Measurements from ENCODE around the gene CEP83. TPM values are rescaled to one million over a fixed set of nuclear protein-coding genes. Genes with fewer than 3 reads are reported as not detected.

The CEP83 gene
- total RNA-seq, 1 donor from 2014 or later, result 14.9 TPM

DNA sequence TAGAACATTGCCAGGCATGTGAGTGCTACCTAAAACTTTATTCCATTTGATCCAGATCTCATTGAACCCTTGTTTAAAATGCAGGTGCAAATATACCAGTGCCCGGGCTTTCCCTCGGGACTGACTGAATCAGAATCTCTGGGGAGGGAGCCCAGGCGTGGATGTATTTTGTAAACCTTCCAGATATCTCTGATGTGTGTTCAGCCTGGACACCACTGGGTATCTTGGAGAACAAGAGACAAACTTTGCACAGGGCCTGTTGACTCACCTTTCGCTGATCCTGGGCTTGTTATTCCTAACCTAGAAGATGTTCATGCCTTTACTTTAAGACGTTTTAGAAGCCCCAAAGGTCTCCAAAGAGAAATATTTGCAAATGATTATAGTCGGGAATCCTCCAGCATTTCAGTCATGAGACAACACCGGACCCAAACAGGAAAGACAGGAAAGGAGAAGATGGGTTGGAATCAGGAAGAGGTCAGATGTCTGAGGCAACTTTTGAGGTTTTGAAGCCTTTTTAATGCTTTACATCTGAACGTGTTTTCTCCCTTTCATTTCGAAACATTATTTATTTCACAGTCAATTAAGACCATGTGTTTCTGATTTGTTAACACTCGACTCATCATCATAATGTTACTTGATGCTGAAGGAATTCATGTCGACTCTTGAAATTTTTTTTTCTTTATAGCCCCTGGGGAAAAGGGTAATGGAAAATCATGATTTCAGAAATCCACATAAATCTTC, 192.7 kb downstream of the CEP83 start:
- Histone ChIP-seq H3K27me3 (ENCODE audit: control insufficient read depth, insufficient read depth, low read length) (no peaks in the 10 kb centered on the region), H3K4me3 (ENCODE audit: low read depth, low read length) (no peak overlapping the region), H3K36me3 (ENCODE audit: control insufficient read depth, insufficient read depth, low read length) (no peaks in the 10 kb centered on the region)
- no peak for DNase-seq (ENCODE audit: low read depth)
- TF ChIP-seq, protein P1, sequence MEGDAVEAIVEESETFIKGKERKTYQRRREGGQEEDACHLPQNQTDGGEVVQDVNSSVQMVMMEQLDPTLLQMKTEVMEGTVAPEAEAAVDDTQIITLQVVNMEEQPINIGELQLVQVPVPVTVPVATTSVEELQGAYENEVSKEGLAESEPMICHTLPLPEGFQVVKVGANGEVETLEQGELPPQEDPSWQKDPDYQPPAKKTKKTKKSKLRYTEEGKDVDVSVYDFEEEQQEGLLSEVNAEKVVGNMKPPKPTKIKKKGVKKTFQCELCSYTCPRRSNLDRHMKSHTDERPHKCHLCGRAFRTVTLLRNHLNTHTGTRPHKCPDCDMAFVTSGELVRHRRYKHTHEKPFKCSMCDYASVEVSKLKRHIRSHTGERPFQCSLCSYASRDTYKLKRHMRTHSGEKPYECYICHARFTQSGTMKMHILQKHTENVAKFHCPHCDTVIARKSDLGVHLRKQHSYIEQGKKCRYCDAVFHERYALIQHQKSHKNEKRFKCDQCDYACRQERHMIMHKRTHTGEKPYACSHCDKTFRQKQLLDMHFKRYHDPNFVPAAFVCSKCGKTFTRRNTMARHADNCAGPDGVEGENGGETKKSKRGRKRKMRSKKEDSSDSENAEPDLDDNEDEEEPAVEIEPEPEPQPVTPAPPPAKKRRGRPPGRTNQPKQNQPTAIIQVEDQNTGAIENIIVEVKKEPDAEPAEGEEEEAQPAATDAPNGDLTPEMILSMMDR (IDR thresholded peaks at IDR 0.05; ENCODE audit: insufficient read depth, low read length, poor library complexity, severe bottlenecking), result no peak

DNA sequence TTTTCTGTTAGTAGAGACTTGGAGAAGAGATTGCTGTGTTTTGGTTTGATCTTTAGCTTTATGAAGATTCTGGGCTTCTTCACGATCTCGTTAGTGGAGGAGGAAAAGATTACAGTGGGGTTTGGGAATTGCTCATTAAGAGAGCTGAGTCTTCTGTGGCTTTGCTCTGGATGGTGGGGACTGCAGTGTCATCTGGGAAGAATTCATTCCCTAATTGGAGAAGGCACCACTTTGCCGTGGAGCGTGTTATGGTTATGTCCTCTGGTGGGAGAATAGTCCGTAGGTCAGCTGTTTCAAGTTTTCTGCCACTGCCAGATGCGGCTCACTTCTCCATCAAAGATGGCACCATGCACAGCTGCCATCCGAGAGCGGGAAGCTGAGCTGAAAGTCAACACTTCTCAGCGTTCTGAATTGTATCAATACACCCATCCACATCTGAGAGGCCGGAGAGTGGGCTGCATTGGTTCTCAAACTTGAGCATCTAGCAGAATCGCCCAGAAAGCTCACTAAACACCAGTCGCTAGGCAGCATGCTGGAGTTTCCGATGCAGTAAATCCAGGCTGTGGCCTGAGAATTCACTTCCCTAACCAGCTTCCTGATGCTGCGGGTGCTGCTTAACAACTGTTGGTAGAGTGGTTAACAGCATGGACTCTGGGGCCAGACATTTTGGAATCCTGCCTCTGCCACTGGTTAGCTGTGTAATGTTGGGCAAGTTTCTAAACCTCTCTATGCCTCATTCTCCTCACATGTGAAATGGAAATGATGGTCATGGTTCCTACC, 193.5 kb downstream of the CEP83 start:
- Histone ChIP-seq H3K27me3 (ENCODE audit: control insufficient read depth, insufficient read depth, low read length) (no peaks in the 10 kb centered on the region), H3K4me3 (ENCODE audit: low read depth, low read length) (no peak overlapping the region), H3K36me3 (ENCODE audit: control insufficient read depth, insufficient read depth, low read length) (no peaks in the 10 kb centered on the region)
- TF ChIP-seq, protein P1 (IDR thresholded peaks at IDR 0.05; ENCODE audit: insufficient read depth, low read length, poor library complexity, severe bottlenecking), result no peak
- DNase-seq (ENCODE audit: low read depth), result no peak

DNA sequence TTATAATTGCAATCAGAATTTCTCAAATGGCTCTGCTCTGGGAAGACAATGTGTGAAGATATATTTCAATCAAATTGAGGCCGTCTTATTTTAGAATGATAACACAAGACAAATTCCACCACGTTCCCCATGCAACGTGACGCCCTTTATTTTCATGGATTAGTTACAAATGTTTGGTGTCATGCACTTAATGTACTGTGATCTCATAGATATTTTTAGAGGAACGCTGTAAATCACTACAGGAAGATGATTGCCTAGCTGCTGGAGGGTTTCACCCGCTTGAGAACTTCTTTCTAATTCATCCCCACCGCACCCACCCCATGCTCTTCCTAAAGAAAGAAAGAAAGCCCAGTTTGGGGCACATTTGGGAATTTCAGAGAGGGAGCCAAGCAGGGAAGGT, 194.1 kb downstream of the CEP83 start:
- DNase-seq (ENCODE audit: low read depth), result no peak
- TF ChIP-seq, protein P1 (IDR thresholded peaks at IDR 0.05; ENCODE audit: insufficient read depth, low read length, poor library complexity, severe bottlenecking), result no peak
- Histone ChIP-seq H3K27me3 (ENCODE audit: control insufficient read depth, insufficient read depth, low read length) (no peaks in the 10 kb centered on the region), H3K36me3 (ENCODE audit: control insufficient read depth, insufficient read depth, low read length) (no peaks in the 10 kb centered on the region), H3K4me3 (ENCODE audit: low read depth, low read length) (no peak overlapping the region)

DNA sequence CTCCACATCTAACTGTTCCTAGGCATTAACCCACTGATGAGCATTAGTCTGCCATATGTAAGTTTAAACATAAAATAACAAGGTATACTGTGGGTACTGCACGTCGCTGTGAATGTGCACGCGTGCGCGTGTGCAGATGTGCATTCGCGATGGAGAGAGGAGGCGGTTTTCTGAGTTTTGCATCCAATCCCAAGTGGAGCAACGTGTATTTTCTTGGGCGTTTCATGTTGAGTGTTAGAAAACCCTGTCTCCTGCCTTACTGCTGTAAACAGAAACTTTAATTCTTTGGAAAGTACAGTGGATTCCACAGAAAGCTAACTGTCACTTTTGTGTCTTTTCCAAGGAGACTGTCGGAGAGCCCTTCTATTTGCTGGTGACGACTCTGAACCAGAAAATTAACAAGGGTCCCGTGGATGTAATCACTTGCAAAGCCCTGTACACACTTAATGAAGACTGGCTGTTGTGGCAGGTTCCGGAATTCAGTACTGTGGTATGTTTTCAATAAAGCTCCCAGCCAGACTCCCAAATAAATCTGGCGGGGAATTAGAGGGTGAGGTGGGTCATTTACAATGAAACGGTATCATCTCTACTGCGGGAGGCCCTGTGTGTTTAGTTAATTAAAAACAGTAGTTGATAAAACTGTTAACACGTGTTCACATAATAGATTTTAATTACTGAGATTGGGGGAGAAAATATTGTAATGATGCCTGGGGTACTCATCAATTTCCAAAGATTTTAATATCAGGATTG, 194.8 kb downstream of the CEP83 start:
- DNase-seq (ENCODE audit: low read depth), result no peak
- Histone ChIP-seq H3K4me3 (ENCODE audit: low read depth, low read length) (no peak overlapping the region), H3K27me3 (ENCODE audit: control insufficient read depth, insufficient read depth, low read length) (no peaks in the 10 kb centered on the region), H3K36me3 (ENCODE audit: control insufficient read depth, insufficient read depth, low read length) (no peaks in the 10 kb centered on the region)
- TF ChIP-seq, protein P1 (IDR thresholded peaks at IDR 0.05; ENCODE audit: insufficient read depth, low read length, poor library complexity, severe bottlenecking), result no peak

DNA sequence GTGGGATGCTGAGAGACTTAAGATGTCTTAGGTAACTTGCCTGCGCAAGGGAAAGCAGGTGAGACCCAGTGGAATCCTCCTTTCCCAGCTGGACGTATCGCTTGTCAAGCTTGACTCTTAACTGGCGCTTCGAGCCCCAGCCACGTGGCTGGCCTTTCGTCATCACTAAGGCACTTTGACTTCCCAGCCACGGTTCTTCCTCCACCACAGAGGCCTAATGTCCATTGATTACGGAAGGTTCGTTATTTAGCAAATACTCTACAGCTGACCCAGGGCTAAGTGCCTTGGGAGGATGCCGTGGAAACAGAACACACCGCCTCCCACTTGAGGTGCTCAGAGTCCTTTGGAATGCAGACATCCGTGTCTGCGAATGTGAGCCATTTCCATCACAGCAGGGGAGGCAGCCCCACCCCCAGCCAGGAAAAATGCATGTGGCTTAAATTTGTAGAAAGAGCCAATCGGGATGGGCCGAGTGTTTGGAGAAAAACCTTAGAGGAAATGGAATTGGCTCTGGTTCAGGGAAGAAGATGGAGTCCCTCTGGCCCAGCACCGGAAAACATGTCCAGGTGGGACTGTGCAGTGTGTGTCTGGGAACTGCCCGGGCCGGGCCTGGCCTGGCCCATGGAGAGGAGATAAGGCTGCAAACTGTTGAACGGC, 195.6 kb downstream of the CEP83 start:
- DNase-seq (ENCODE audit: low read depth), result no peak
- TF ChIP-seq, protein P1 (IDR thresholded peaks at IDR 0.05; ENCODE audit: insufficient read depth, low read length, poor library complexity, severe bottlenecking), result no peak
- H3K36me3 ChIP-seq (ENCODE audit: control insufficient read depth, insufficient read depth, low read length), result no peaks in the 10 kb centered on the region
- no peak overlapping the region for H3K4me3 ChIP-seq (ENCODE audit: low read depth, low read length)
- H3K27me3 ChIP-seq (ENCODE audit: control insufficient read depth, insufficient read depth, low read length), result no peaks in the 10 kb centered on the region

Data from kidney epithelial cell (primary cell).